ENCODE measurements around the gene SLC4A8.

SLC4A8 gene

GRCh38 chr12:51531284-51531977 lies 106.8 kb downstream of the SLC4A8 start:
- Mint-ChIP-seq H3K9me3 (ENCODE audit: low read depth) (no peaks in the 10 kb centered on the region), H3K27me3 (peaks cover 3% of the 10 kb centered on the region), H3K4me1 (ENCODE audit: low read depth) (peaks cover 6% of the 10 kb centered on the region), H3K4me3 (no peak overlapping the region), H3K36me3 (no peaks in the 10 kb centered on the region), H3K27ac (no peak overlapping the region)

GRCh38 chr12:51531978-51532497 lies 107.4 kb downstream of the SLC4A8 start:
- H3K9me3 Mint-ChIP-seq (ENCODE audit: low read depth) = no peaks in the 10 kb centered on the region
- H3K4me1 Mint-ChIP-seq (ENCODE audit: low read depth) = peaks cover 6% of the 10 kb centered on the region
- H3K27me3 Mint-ChIP-seq = peaks cover 3% of the 10 kb centered on the region
- no peaks in the 10 kb centered on the region for H3K36me3 Mint-ChIP-seq
- no peak overlapping the region for H3K4me3 Mint-ChIP-seq
- H3K27ac Mint-ChIP-seq = no peak overlapping the region

GRCh38 chr12:51533799-51534198 lies 109.2 kb downstream of the SLC4A8 start:
- Mint-ChIP-seq H3K27ac (no peak overlapping the region), H3K4me1 (ENCODE audit: low read depth) (peaks cover 6% of the 10 kb centered on the region), H3K36me3 (no peaks in the 10 kb centered on the region), H3K9me3 (ENCODE audit: low read depth) (no peaks in the 10 kb centered on the region), H3K27me3 (peaks cover 5% of the 10 kb centered on the region), H3K4me3 (no peak overlapping the region)

- Mint-ChIP-seq H3K4me1 (ENCODE audit: low read depth) (peaks cover 6% of the 10 kb centered on the region), H3K36me3 (no peaks in the 10 kb centered on the region), H3K27me3 (peaks cover 5% of the 10 kb centered on the region), H3K4me3 (no peak overlapping the region), H3K27ac (no peak overlapping the region), H3K9me3 (ENCODE audit: low read depth) (no peaks in the 10 kb centered on the region)
Observed at GRCh38 chr12:51534216-51535074, 109.8 kb downstream of the SLC4A8 start.

GRCh38 chr12:51536159-51536558 lies 111.5 kb downstream of the SLC4A8 start:
- Mint-ChIP-seq H3K9me3 (ENCODE audit: low read depth) (no peaks in the 10 kb centered on the region), H3K27me3 (peaks cover 5% of the 10 kb centered on the region), H3K36me3 (no peaks in the 10 kb centered on the region), H3K27ac (no peak overlapping the region), H3K4me1 (ENCODE audit: low read depth) (peaks cover 6% of the 10 kb centered on the region), H3K4me3 (no peak overlapping the region)

GRCh38 chr12:51538149-51538548 lies 113.5 kb downstream of the SLC4A8 start:
- Mint-ChIP-seq H3K27me3 (peaks cover 5% of the 10 kb centered on the region), H3K36me3 (no peaks in the 10 kb centered on the region), H3K4me3 (no peak overlapping the region), H3K4me1 (ENCODE audit: low read depth) (no peaks in the 10 kb centered on the region), H3K9me3 (ENCODE audit: low read depth) (no peaks in the 10 kb centered on the region), H3K27ac (no peak overlapping the region)

GRCh38 chr12:51538599-51538998 lies 114.0 kb downstream of the SLC4A8 start:
- Mint-ChIP-seq H3K36me3 (no peaks in the 10 kb centered on the region), H3K27me3 (peaks cover 5% of the 10 kb centered on the region), H3K4me1 (ENCODE audit: low read depth) (no peaks in the 10 kb centered on the region), H3K27ac (no peak overlapping the region), H3K4me3 (no peak overlapping the region), H3K9me3 (ENCODE audit: low read depth) (no peaks in the 10 kb centered on the region)

GRCh38 chr12:51540996-51541395 lies 116.4 kb downstream of the SLC4A8 start:
- peaks cover 3% of the 10 kb centered on the region for H3K9me3 Mint-ChIP-seq (ENCODE audit: low read depth)
- H3K4me1 Mint-ChIP-seq (ENCODE audit: low read depth) = no peaks in the 10 kb centered on the region
- H3K27me3 Mint-ChIP-seq = peaks cover 7% of the 10 kb centered on the region
- H3K4me3 Mint-ChIP-seq = no peak overlapping the region
- no peak overlapping the region for H3K27ac Mint-ChIP-seq
- H3K36me3 Mint-ChIP-seq = peaks cover 4% of the 10 kb centered on the region

- Mint-ChIP-seq H3K27ac (no peak overlapping the region), H3K36me3 (peaks cover 4% of the 10 kb centered on the region), H3K9me3 (ENCODE audit: low read depth) (peaks cover 3% of the 10 kb centered on the region)
Observed at GRCh38 chr12:51546097-51546496, 121.5 kb downstream of the SLC4A8 start.

GRCh38 chr12:51547606-51548005 lies 123.0 kb downstream of the SLC4A8 start:
- H3K36me3 Mint-ChIP-seq = peaks cover 4% of the 10 kb centered on the region
- no peaks in the 10 kb centered on the region for H3K4me1 Mint-ChIP-seq (ENCODE audit: low read depth)
- H3K27me3 Mint-ChIP-seq = peaks cover 15% of the 10 kb centered on the region
- H3K9me3 Mint-ChIP-seq (ENCODE audit: low read depth) = peaks cover 3% of the 10 kb centered on the region
- no peak overlapping the region for H3K27ac Mint-ChIP-seq
- no peak overlapping the region for H3K4me3 Mint-ChIP-seq

More at GRCh38 chr12:51546097-51546496, 121.5 kb downstream of the SLC4A8 start:
- no peaks in the 10 kb centered on the region for H3K4me1 Mint-ChIP-seq (ENCODE audit: low read depth)
- H3K27me3 Mint-ChIP-seq = peaks cover 11% of the 10 kb centered on the region
- H3K4me3 Mint-ChIP-seq = no peak overlapping the region

- Mint-ChIP-seq H3K4me1 (ENCODE audit: low read depth) (no peaks in the 10 kb centered on the region), H3K27me3 (peaks cover 19% of the 10 kb centered on the region), H3K9me3 (ENCODE audit: low read depth) (peaks cover 3% of the 10 kb centered on the region), H3K4me3 (no peak overlapping the region), H3K36me3 (peaks cover 4% of the 10 kb centered on the region), H3K27ac (no peak overlapping the region)
Observed at GRCh38 chr12:51548241-51548640, 123.6 kb downstream of the SLC4A8 start.

- H3K4me1 Mint-ChIP-seq (ENCODE audit: low read depth) = no peaks in the 10 kb centered on the region
- peaks cover 20% of the 10 kb centered on the region for H3K27me3 Mint-ChIP-seq
- no peak overlapping the region for H3K4me3 Mint-ChIP-seq
- H3K36me3 Mint-ChIP-seq = no peaks in the 10 kb centered on the region
- no peak overlapping the region for H3K27ac Mint-ChIP-seq
- H3K9me3 Mint-ChIP-seq (ENCODE audit: low read depth) = no peaks in the 10 kb centered on the region
Observed at GRCh38 chr12:51549637-51550036, 125.0 kb downstream of the SLC4A8 start.

All from activated naive CD8-positive, alpha-beta T cell (primary cell).